ENCODE data around the gene RRAS.

DNA sequence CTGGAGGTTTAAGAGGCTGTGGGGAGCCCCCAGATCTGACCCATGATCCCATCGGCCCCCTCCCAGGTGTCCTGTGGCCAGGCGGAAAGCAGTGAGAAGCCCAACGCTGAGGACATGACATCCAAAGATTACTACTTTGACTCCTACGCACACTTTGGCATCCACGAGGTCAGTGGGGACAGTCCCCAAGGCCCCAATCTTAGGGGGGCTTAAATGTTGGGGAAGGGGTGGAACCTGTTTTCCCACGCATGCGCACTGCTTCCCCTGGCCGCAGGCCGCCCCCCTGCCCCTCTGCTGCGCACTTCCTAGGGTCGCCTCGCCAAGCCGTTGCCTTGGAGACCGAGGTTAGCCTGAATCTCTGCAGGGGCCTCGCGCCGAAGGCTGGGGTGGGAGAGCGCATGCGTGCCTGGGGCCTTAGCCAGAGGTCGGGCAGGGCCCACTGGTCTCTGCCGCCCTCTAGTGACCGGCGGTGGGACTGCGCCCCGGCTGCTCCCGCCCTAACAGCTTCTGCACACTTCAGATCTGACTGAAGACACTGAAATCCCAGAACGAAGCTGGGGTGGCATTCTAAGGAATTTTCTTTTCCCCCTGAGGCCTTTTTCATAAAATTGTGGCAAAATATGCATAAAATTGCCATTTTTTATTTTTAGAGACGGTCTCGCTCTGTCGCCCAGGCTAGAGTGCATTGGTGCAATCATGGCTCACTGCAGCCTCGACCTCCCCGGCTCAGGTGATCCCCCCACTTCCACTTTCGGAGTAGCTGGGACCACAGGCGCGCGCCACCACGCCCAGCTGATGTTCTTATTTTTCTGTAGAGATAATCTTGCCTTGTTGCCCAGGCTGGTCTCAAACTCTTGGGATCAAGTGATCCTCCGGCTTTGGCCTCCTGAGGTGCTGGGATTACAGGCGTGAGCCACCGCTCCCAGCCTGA lies 40.7 kb upstream of the RRAS start:
- TF ChIP-seq, protein P1, sequence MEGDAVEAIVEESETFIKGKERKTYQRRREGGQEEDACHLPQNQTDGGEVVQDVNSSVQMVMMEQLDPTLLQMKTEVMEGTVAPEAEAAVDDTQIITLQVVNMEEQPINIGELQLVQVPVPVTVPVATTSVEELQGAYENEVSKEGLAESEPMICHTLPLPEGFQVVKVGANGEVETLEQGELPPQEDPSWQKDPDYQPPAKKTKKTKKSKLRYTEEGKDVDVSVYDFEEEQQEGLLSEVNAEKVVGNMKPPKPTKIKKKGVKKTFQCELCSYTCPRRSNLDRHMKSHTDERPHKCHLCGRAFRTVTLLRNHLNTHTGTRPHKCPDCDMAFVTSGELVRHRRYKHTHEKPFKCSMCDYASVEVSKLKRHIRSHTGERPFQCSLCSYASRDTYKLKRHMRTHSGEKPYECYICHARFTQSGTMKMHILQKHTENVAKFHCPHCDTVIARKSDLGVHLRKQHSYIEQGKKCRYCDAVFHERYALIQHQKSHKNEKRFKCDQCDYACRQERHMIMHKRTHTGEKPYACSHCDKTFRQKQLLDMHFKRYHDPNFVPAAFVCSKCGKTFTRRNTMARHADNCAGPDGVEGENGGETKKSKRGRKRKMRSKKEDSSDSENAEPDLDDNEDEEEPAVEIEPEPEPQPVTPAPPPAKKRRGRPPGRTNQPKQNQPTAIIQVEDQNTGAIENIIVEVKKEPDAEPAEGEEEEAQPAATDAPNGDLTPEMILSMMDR (IDR thresholded peaks at IDR 0.05), result peak; percentile 93 to 100 (median 98)
- TF ChIP-seq POLR2A (IDR thresholded peaks at IDR 0.05), result no peak

Data from adrenal gland (tissue), 5 donors.